GM18508 (cell line): Measurements from ENCODE around the gene EGF.
"Not testable (repeated sequence)": the region's sequence is repeated elsewhere in the genome, so short reads cannot be mapped to it uniquely, and the experiment has no call there.

ENCODE experiments used
- ATAC-seq: cut with Tn5 transposase; IDR thresholded peaks from one replicate; pipeline ENCODE4 v1.9.1; 2021; ENCODE audit warnings: moderate number of reproducible peaks; ENCODE audit not compliant: insufficient read depth, unreplicated experiment

EGF gene

GRCh38 chr4:109912706-109913595, at the start of gene EGF:
TSS of gene EGF (plus strand) at chr4:109912883. CDS start at chr4:109913336, 453 bp downstream.
- no peak for ATAC-seq

GRCh38 chr4:109864134-109864533, 48.5 kb upstream of the EGF start:
- ATAC-seq, result no peak

- no peak for ATAC-seq
Observed at GRCh38 chr4:109870061-109870460, 42.6 kb upstream of the EGF start.

GRCh38 chr4:109872065-109872464, 40.6 kb upstream of the EGF start:
- no peak for ATAC-seq

- ATAC-seq, result no peak
Observed at GRCh38 chr4:109872950-109873656, 39.6 kb upstream of the EGF start.

- ATAC-seq, result no peak
Observed at GRCh38 chr4:109873791-109874514, 38.7 kb upstream of the EGF start.

- no peak for ATAC-seq
Observed at GRCh38 chr4:109875106-109875505, 37.6 kb upstream of the EGF start.

- ATAC-seq, result not testable (repeated sequence)
Observed at GRCh38 chr4:109875553-109875952, 37.1 kb upstream of the EGF start.

GRCh38 chr4:109876634-109877265, 35.9 kb upstream of the EGF start:
- no peak for ATAC-seq

- peak; percentile 90 for ATAC-seq
Observed at GRCh38 chr4:109877400-109877799, 35.3 kb upstream of the EGF start.

GRCh38 chr4:109878355-109878754, 34.3 kb upstream of the EGF start:
- no peak for ATAC-seq

- no peak for ATAC-seq
Observed at GRCh38 chr4:109879081-109879480, 33.6 kb upstream of the EGF start.

GRCh38 chr4:109879636-109880314, 32.9 kb upstream of the EGF start:
- no peak for ATAC-seq

GRCh38 chr4:109886303-109886702, 26.4 kb upstream of the EGF start:
- ATAC-seq, result no peak

GRCh38 chr4:109887071-109887470, 25.6 kb upstream of the EGF start:
- no peak for ATAC-seq

- no peak for ATAC-seq
Observed at GRCh38 chr4:109890076-109890475, 22.6 kb upstream of the EGF start.

- no peak for ATAC-seq
Observed at GRCh38 chr4:109902559-109903251, 10.0 kb upstream of the EGF start.

- ATAC-seq, result no peak
Observed at GRCh38 chr4:109908731-109909130, 4.0 kb upstream of the EGF start.

- no peak for ATAC-seq
Observed at GRCh38 chr4:109910256-109910655, 2.4 kb upstream of the EGF start.
